ACHN (cell line): Measurements from ENCODE around the gene TASOR2.

Experiments
- DNase-seq: peaks from one replicate; pipeline ENCODE4 v3.0.0-alpha.2; 2015
- in situ Hi-C: cut with HindIII; loops from 2 replicates; pipeline ENCODE4 v1.10.0; 2017; ENCODE audit warnings: low sequenced_read_pairs, low pct_ligation_motif_present, low pct_unique_long_range_greater_than_20kb

TASOR2 gene

GRCh38 chr10:5678397-5679036, 6.1 kb upstream of the TASOR2 start:
- no peak for DNase-seq
- in situ Hi-C loops, result no loop called here

GRCh38 chr10:5679037-5679435, 5.6 kb upstream of the TASOR2 start:
- in situ Hi-C loops, result no loop called here
- no peak for DNase-seq

- in situ Hi-C loops, result no loop called here
- no peak for DNase-seq
These were observed 5.0 kb upstream of the TASOR2 start for GRCh38 chr10:5679606-5680005.

- DNase-seq, result no peak
- in situ Hi-C loops, result no loop called here
These were observed 2.7 kb upstream of the TASOR2 start for GRCh38 chr10:5681930-5682329.

- no peak for DNase-seq
- in situ Hi-C loops, result no loop called here
These were observed 1.6 kb upstream of the TASOR2 start for GRCh38 chr10:5683065-5683464.

- in situ Hi-C loops, result no loop called here
- peak; percentile 72 for DNase-seq
These were observed 529 bp downstream of the TASOR2 start for GRCh38 chr10:5684971-5685763.

GRCh38 chr10:5685764-5686240, 1.2 kb downstream of the TASOR2 start:
- in situ Hi-C loops, result no loop called here
- peak; percentile 25 for DNase-seq

GRCh38 chr10:5688587-5688986, 3.9 kb downstream of the TASOR2 start:
- no peak for DNase-seq
- in situ Hi-C loops, result no loop called here

GRCh38 chr10:5691786-5692185, 7.1 kb downstream of the TASOR2 start:
- in situ Hi-C loops, result no loop called here

GRCh38 chr10:5692461-5693358, 8.1 kb downstream of the TASOR2 start:
- in situ Hi-C loops, result no loop called here

More at GRCh38 chr10:5691786-5692185, 7.1 kb downstream of the TASOR2 start:
- no peak for DNase-seq

GRCh38 chr10:5694573-5694972, 9.9 kb downstream of the TASOR2 start:
- in situ Hi-C loops, result no loop called here
- DNase-seq, result no peak

More at GRCh38 chr10:5692461-5693358, 8.1 kb downstream of the TASOR2 start:
- DNase-seq, result peak; percentile 46

GRCh38 chr10:5697342-5697741, 12.7 kb downstream of the TASOR2 start:
- in situ Hi-C loops, result no loop called here
- DNase-seq, result no peak

- in situ Hi-C loops, result no loop called here
- DNase-seq, result no peak
These were observed 13.4 kb downstream of the TASOR2 start for GRCh38 chr10:5698062-5698461.

- in situ Hi-C loops, result no loop called here
- DNase-seq, result no peak
These were observed 23.7 kb downstream of the TASOR2 start for GRCh38 chr10:5708356-5708755.

GRCh38 chr10:5709865-5710264, 25.2 kb downstream of the TASOR2 start:
- in situ Hi-C loops, result no loop called here
- DNase-seq, result no peak

GRCh38 chr10:5710859-5711258, 26.2 kb downstream of the TASOR2 start:
- DNase-seq, result peak; percentile 9
- in situ Hi-C loops, result no loop called here

- in situ Hi-C loops, result no loop called here
These were observed 27.0 kb downstream of the TASOR2 start for GRCh38 chr10:5711642-5712041.

GRCh38 chr10:5719546-5719945, 34.9 kb downstream of the TASOR2 start:
- in situ Hi-C loops, result no loop called here
- no peak for DNase-seq

More at GRCh38 chr10:5711642-5712041, 27.0 kb downstream of the TASOR2 start:
- DNase-seq, result no peak

GRCh38 chr10:5720182-5720581, 35.5 kb downstream of the TASOR2 start:
- DNase-seq, result no peak
- in situ Hi-C loops, result no loop called here
